IMR-90 (cell line): Measurements from ENCODE around the gene PXK. TPM values are rescaled to one million over a fixed set of nuclear protein-coding genes. Genes with fewer than 3 reads are reported as not detected.

Experiments used
- ATAC-seq: fragments of 200-7000 bp; cut with Tn5 transposase; 2 replicates; pipeline ENCODE4 v1.9.1; 2020; ENCODE audit warnings: low read depth, mild to moderate bottlenecking, moderate library complexity
- BruUV-seq: library from RNA; stranded (reverse); fragments of 400-500 nt; replicated peaks from 2 replicates; lab custom pipeline; 2021; lab: Mats Ljungman, UMichigan
- CTCF ChIA-PET: fragments of 300-600 bp; formaldehyde crosslinking; extraction: SDS; loops from one replicate; lab custom pipeline; 2021; ENCODE audit warnings: antibody characterized with exemption; lab: Yijun Ruan, JAX
- POLR2A ChIA-PET: fragments of 300-600 bp; sonication (Branson Sonifier 250); formaldehyde crosslinking; loops from one replicate; lab custom pipeline; 2022; ENCODE audit warnings: antibody characterized with exemption; ENCODE audit not compliant: unreplicated experiment; lab: Charles Lee
- DNase-seq: peaks from one replicate; pipeline ENCODE4 v3.0.0; 2013
- H2AFZ ChIP-seq: replicated peaks from 2 replicates; pipeline ENCODE3; 2013; ENCODE audit warnings: low read length, mild to moderate bottlenecking; ENCODE audit not compliant: poor library complexity
- H2AK5ac ChIP-seq: 2 replicates; pipeline ENCODE4 v1.6.1; 2013; ENCODE audit warnings: low read depth, low read length, inconsistent platforms
- H2AK9ac ChIP-seq: replicated peaks from 2 replicates; pipeline ENCODE3; 2013; ENCODE audit warnings: mild to moderate bottlenecking, low read depth, low read length, moderate library complexity; ENCODE audit not compliant: poor library complexity
- H2BK120ac ChIP-seq: 2 replicates; pipeline ENCODE4 v1.6.1; 2013; ENCODE audit warnings: low read depth, low read length, inconsistent platforms
- H2BK15ac ChIP-seq: 3 replicates; pipeline ENCODE4 v1.6.1; 2013; ENCODE audit warnings: low read depth, low read length, inconsistent platforms
- H2BK20ac ChIP-seq: 2 replicates; pipeline ENCODE4 v1.6.1; 2013; ENCODE audit warnings: low read depth, mild to moderate bottlenecking, inconsistent platforms, low read length, moderate library complexity
- H2BK5ac ChIP-seq: 2 replicates; pipeline ENCODE4 v1.6.1; 2013; ENCODE audit warnings: mild to moderate bottlenecking, low read depth, low read length, inconsistent platforms; ENCODE audit not compliant: poor library complexity, severe bottlenecking
- H3K14ac ChIP-seq: replicated peaks from 2 replicates; pipeline ENCODE4 v1.6.1; 2013; ENCODE audit warnings: low read depth, low read length, inconsistent platforms
- H3K18ac ChIP-seq: 2 replicates; pipeline ENCODE4 v1.6.1; 2013; ENCODE audit warnings: low read depth, low read length, control low read depth
- H3K23ac ChIP-seq: 2 replicates; pipeline ENCODE4 v1.6.1; 2013; ENCODE audit warnings: low read depth, low read length, inconsistent platforms
- H3K27ac ChIP-seq: 2 replicates; pipeline ENCODE4 v1.5.1; 2013; ENCODE audit warnings: mild to moderate bottlenecking, control low read depth, low read length; ENCODE audit not compliant: insufficient read depth
- H3K27me3 ChIP-seq: 2 replicates; pipeline ENCODE4 v1.6.1; 2013; ENCODE audit warnings: low read length; ENCODE audit not compliant: control insufficient read depth, insufficient read depth
- H3K36me3 ChIP-seq: 2 replicates; pipeline ENCODE4 v1.6.1; 2013; ENCODE audit warnings: low read length, mixed read lengths; ENCODE audit not compliant: control insufficient read depth, insufficient read depth
- H3K4ac ChIP-seq: 2 replicates; pipeline ENCODE4 v1.6.1; 2013; ENCODE audit warnings: low read depth, low read length, inconsistent platforms
- H3K4me1 ChIP-seq: 2 replicates; pipeline ENCODE4 v1.6.1; 2013; ENCODE audit warnings: low read length, mixed read lengths; ENCODE audit not compliant: control insufficient read depth, insufficient read depth
- H3K4me2 ChIP-seq: 2 replicates; pipeline ENCODE4 v1.6.1; 2013; ENCODE audit warnings: low read depth, mild to moderate bottlenecking, control low read depth, low read length, moderate library complexity
- H3K4me3 ChIP-seq: 2 replicates; pipeline ENCODE4 v1.5.1; 2013; ENCODE audit warnings: low read depth, mild to moderate bottlenecking, control low read depth, low read length, moderate library complexity; ENCODE audit not compliant: insufficient read depth
- H3K56ac ChIP-seq: 2 replicates; pipeline ENCODE4 v1.6.1; 2013; ENCODE audit warnings: low read length, inconsistent platforms; ENCODE audit not compliant: insufficient read depth; ENCODE audit errors: extremely low read depth
- H3K79me1 ChIP-seq, 2 experiments: 2 replicates each; pipeline ENCODE4 v1.6.1; 2013; ENCODE audit warnings: low read length in 2 of 2, inconsistent platforms in 1 of 2, low read depth in 1 of 2
- H3K9ac ChIP-seq: 2 replicates; pipeline ENCODE4 v1.6.1; 2013; ENCODE audit warnings: low read depth, low read length, control low read depth
- H3K9me1 ChIP-seq: 2 replicates; pipeline ENCODE4 v1.6.1; 2013; ENCODE audit warnings: low read length, inconsistent platforms; ENCODE audit not compliant: insufficient read depth
- H3K9me3 ChIP-seq: 2 replicates; pipeline ENCODE4 v1.6.1; 2013; ENCODE audit warnings: low read length; ENCODE audit not compliant: control insufficient read depth, insufficient read depth
- H4K20me1 ChIP-seq: 2 replicates; pipeline ENCODE4 v1.6.1; 2013; ENCODE audit warnings: low read length, inconsistent platforms; ENCODE audit not compliant: insufficient read depth
- H4K5ac ChIP-seq: 2 replicates; pipeline ENCODE4 v1.6.1; 2013; ENCODE audit warnings: mild to moderate bottlenecking, low read depth, low read length, control low read depth
- H4K8ac ChIP-seq, 2 experiments: 2 replicates each; pipeline ENCODE4 v1.6.1; 2013; ENCODE audit warnings: low read depth in 2 of 2, low read length in 2 of 2, control low read depth in 1 of 2, inconsistent platforms in 1 of 2
- H4K91ac ChIP-seq: 2 replicates; pipeline ENCODE4 v1.6.1; 2013; ENCODE audit warnings: low read depth, low read length, inconsistent platforms; ENCODE audit not compliant: insufficient read depth
- BHLHE40 ChIP-seq: fragments of 150-350 bp; IDR thresholded peaks from 2 replicates; pipeline ENCODE4 v1.6.1; 2016; ENCODE audit warnings: mild to moderate bottlenecking, low read depth, low read length
- CEBPB ChIP-seq: IDR thresholded peaks from 2 replicates; pipeline ENCODE4 v1.6.1; 2012; ENCODE audit warnings: low read depth, low read length, improper control_type of control experiment
- CHD1 ChIP-seq: IDR thresholded peaks from 2 replicates; pipeline ENCODE4 v1.6.1; 2012; ENCODE audit warnings: low read depth, low read length, improper control_type of control experiment
- POLR2A ChIP-seq: IDR thresholded peaks from 2 replicates; pipeline ENCODE4 v1.6.1; 2012; ENCODE audit warnings: mild to moderate bottlenecking, low read depth, low read length
- RFX5 ChIP-seq: IDR thresholded peaks from 2 replicates; pipeline ENCODE4 v1.8.0; 2012; ENCODE audit warnings: low read depth, mild to moderate bottlenecking, low read length, moderate library complexity
- SMC3 ChIP-seq: fragments of 150-350 bp; IDR thresholded peaks from 2 replicates; pipeline ENCODE4 v1.6.1; 2016; ENCODE audit warnings: low read depth, mild to moderate bottlenecking, antibody characterized with exemption, low read length, moderate library complexity
- WGBS, 2 experiments: methylation state at CpG; one replicate each; pipeline versions ENCODE4 v1.1.5 to v1.1.7; 2013; ENCODE audit warnings: missing lambda C conversion rate in 2 of 2; ENCODE audit not compliant: insufficient read length in 1 of 2; ENCODE audit errors: extremely low coverage in 2 of 2; 5-methylcytosine and 5-hydroxymethylcytosine counted together
- dilution Hi-C: fragments of 300-500 bp; cut with HindIII; formaldehyde crosslinking; loops from one replicate; pipeline ENCODE4 v1.14.3; 2018; ENCODE audit warnings: low sequenced_read_pairs; ENCODE audit not compliant: unreplicated experiment
- in situ Hi-C: fragments of 300-500 bp; cut with MboI; formaldehyde crosslinking; loops from 3 replicates; pipeline ENCODE4 v1.14.3; 2019; ENCODE audit warnings: low sequenced_read_pairs, inconsistent platforms, mixed read lengths
- intact Hi-C: fragments of 100-400 bp; cut with micrococcal nuclease; formaldehyde crosslinking; loops from 2 replicates; pipeline ENCODE4 v1.10.0; 2022
- polyA plus RNA-seq, 3 experiments: library from polyadenylated mRNA; depleted of rRNA; stranded (reverse); fragments of >200 nt; gene quantifications; 2 replicates each; pipeline ENCODE4 v1.2.3, GENCODE V29; 2012; ENCODE audit warnings: low replicate concordance in 1 of 3
- total RNA-seq: library from RNA; depleted of rRNA; stranded (reverse); fragments of >200 nt; gene quantifications from 2 replicates; pipeline ENCODE4 v1.2.3, GENCODE V29; 2012

Gene PXK
- total and polyA plus RNA-seq, 2 of the 4 experiments (the other 2 are of a cell fraction) = 14.3 to 17.7 TPM

- Histone ChIP-seq H4K5ac (no peak overlapping the region), H4K91ac (no peak overlapping the region), H4K20me1 (peaks cover 24% of the 10 kb centered on the region; the same call in 1 of the 2 replicates)
Observed at GRCh38 chr3:58355179-58355578, 22.5 kb downstream of the PXK start.

More at GRCh38 chr3:58355179-58355578, 22.5 kb downstream of the PXK start:
- Histone ChIP-seq H3K4me2 (no peak overlapping the region), H2BK5ac (no peak overlapping the region), H3K56ac (no peak overlapping the region), H3K9me1 (peaks cover 23% of the 10 kb centered on the region), H2BK15ac (no peak overlapping the region), H2AFZ (no peak overlapping the region), H2AK5ac (no peak overlapping the region), H3K36me3 (peaks cover 4% of the 10 kb centered on the region; the same call in 1 of the 2 replicates), H3K27me3 (no peaks in the 10 kb centered on the region), H3K9me3 (no peaks in the 10 kb centered on the region), H3K18ac (no peak overlapping the region), H3K4me3 (no peak overlapping the region), H3K14ac (no peak overlapping the region), H3K79me1 (peaks cover 23 to 74% of the 10 kb centered on the region in 2 experiments), H3K9ac (no peak overlapping the region), H4K8ac (no peak overlapping the region), H3K4ac (no peak overlapping the region), H2BK120ac (no peak overlapping the region), H3K4me1 (peaks cover 18% of the 10 kb centered on the region), H2BK20ac (no peak overlapping the region), H3K27ac (no peak overlapping the region), H3K23ac (no peak overlapping the region), H2AK9ac (no peak overlapping the region)
- ATAC-seq = no peak
- in situ Hi-C loops (no loop called here), dilution Hi-C loops (no loop called here), intact Hi-C loops (no loop called here)
- POLR2A ChIA-PET = no interaction called here
- CTCF ChIA-PET = no interaction called here
- BruUV-seq = no TSS peak
- 100% methylated on average over 2 of the region's 8 CpGs; no CpG with 5 or more reads in 1 of the 2 experiments for WGBS, 2 experiments
- TF ChIP-seq SMC3 = no peak
- no peak for TF ChIP-seq CEBPB
- TF ChIP-seq RFX5 = no peak
- no peak for TF ChIP-seq CHD1
- no peak for TF ChIP-seq POLR2A
- no peak for TF ChIP-seq BHLHE40
- no peak for DNase-seq
